HepG2 (cell line): ENCODE results near the gene ELL. TPM values are rescaled to one million over a fixed set of nuclear protein-coding genes. Genes with fewer than 3 reads are reported as not detected.

Source experiments
- DNMT1 ChIP-seq: sonication (generic); formaldehyde crosslinking; IDR thresholded peaks from 2 replicates; pipeline ENCODE4 v1.5.1; 2020; ENCODE audit warnings: mild to moderate bottlenecking, missing genetic modification reagents
- MXD4 ChIP-seq: IDR thresholded peaks from 2 replicates; pipeline ENCODE4 v1.6.1; 2016; ENCODE audit warnings: mild to moderate bottlenecking, missing biosample characterization, missing genetic modification reagents
- RBFOX2 ChIP-seq: fragments of 200-400 bp; formaldehyde crosslinking; IDR thresholded peaks from 2 replicates; pipeline ENCODE4 v1.6.1; 2017; ENCODE audit warnings: low read depth, mild to moderate bottlenecking, low read length
- RCOR2 ChIP-seq: IDR thresholded peaks from 2 replicates; pipeline ENCODE4 v1.6.1; 2016; ENCODE audit warnings: missing biosample characterization, missing genetic modification reagents
- SMARCE1 ChIP-seq: fragments of 450-650 bp; IDR thresholded peaks from 2 replicates; pipeline ENCODE4 v1.6.1; 2017; ENCODE audit warnings: borderline replicate concordance
- SOX5 ChIP-seq: IDR thresholded peaks from 2 replicates; pipeline ENCODE4 v1.6.1; 2016; ENCODE audit warnings: borderline replicate concordance
- TAF15 ChIP-seq: fragments of 200-400 bp; formaldehyde crosslinking; IDR thresholded peaks from one replicate; pipeline ENCODE4 v1.6.1; 2018; ENCODE audit warnings: mild to moderate bottlenecking, low read depth, low read length; ENCODE audit not compliant: poor library complexity, severe bottlenecking
- THAP11 ChIP-seq: IDR thresholded peaks from 2 replicates; pipeline ENCODE4 v1.6.1; 2016; ENCODE audit warnings: missing biosample characterization, missing genetic modification reagents
- TOE1 ChIP-seq: sonication (generic); formaldehyde crosslinking; IDR thresholded peaks from 2 replicates; pipeline ENCODE4 v1.4.0; 2020; ENCODE audit warnings: mild to moderate bottlenecking, missing genetic modification reagents
- YEATS4 ChIP-seq: sonication (generic); formaldehyde crosslinking; IDR thresholded peaks from 2 replicates; pipeline ENCODE4 v1.4.0; 2020; ENCODE audit warnings: missing genetic modification reagents, borderline replicate concordance
- ZHX2 ChIP-seq, 2 experiments: sonication (generic) in 1 of 2; formaldehyde crosslinking in 1 of 2; IDR thresholded peaks; 2 replicates each; pipeline versions ENCODE4 v1.6.1 to v1.9.0; 2014 to 2022; ENCODE audit warnings: antibody characterized with exemption in 1 of 2, borderline replicate concordance in 1 of 2, inconsistent platforms in 1 of 2, low read depth in 1 of 2, missing genetic modification reagents in 1 of 2
- ZNF292 ChIP-seq: sonication (generic); formaldehyde crosslinking; IDR thresholded peaks from 2 replicates; pipeline ENCODE4 v1.8.1; 2022; ENCODE audit warnings: mild to moderate bottlenecking, low read depth, missing genetic modification reagents, borderline replicate concordance
- ZNF337 ChIP-seq: sonication (generic); formaldehyde crosslinking; IDR thresholded peaks from 2 replicates; pipeline ENCODE4 v1.5.1; 2020; ENCODE audit warnings: missing genetic modification reagents, low read depth, mild to moderate bottlenecking, borderline replicate concordance
- ZNF430 ChIP-seq: sonication (generic); formaldehyde crosslinking; IDR thresholded peaks from 2 replicates; pipeline ENCODE4 v1.9.0; 2021; ENCODE audit warnings: mild to moderate bottlenecking, missing genetic modification reagents
- ZNF44 ChIP-seq: sonication (generic); formaldehyde crosslinking; IDR thresholded peaks from 2 replicates; pipeline ENCODE4 v1.5.1; 2020; ENCODE audit warnings: mild to moderate bottlenecking, missing genetic modification reagents
- ZNF562 ChIP-seq: sonication (generic); formaldehyde crosslinking; IDR thresholded peaks from 2 replicates; pipeline ENCODE4 v1.8.0; 2022; ENCODE audit warnings: missing genetic modification reagents, borderline replicate concordance
- ZNF598 ChIP-seq: sonication (generic); formaldehyde crosslinking; IDR thresholded peaks from 2 replicates; pipeline ENCODE4 v1.5.1; 2020; ENCODE audit warnings: mild to moderate bottlenecking, missing genetic modification reagents, borderline replicate concordance
- ZNF687 ChIP-seq: sonication (generic); formaldehyde crosslinking; IDR thresholded peaks from 2 replicates; pipeline ENCODE4 v1.5.1; 2020; ENCODE audit warnings: mild to moderate bottlenecking, missing genetic modification reagents, moderate library complexity
- polyA plus RNA-seq, 8 experiments: library from polyadenylated mRNA; depleted of rRNA in 3 of 8; stranded (reverse) in 7 of 8; unstranded in 1 of 8; fragments of >200 nt; fragmentation: Illumina TruSeq in 4 of 8; extraction: Trizol in 4 of 8; gene quantifications; 2 replicates each; pipeline versions ENCODE4 v1.2.1 to v1.2.3, GENCODE V29; 2011 to 2016; ENCODE audit warnings: low read depth in 4 of 8, missing spikeins in 1 of 8, mixed read lengths in 1 of 8; ENCODE audit not compliant: insufficient read depth in 1 of 8
- total RNA-seq, 5 experiments: library from RNA; depleted of rRNA; stranded (reverse); fragments of >200 nt; fragmentation: Illumina TruSeq; extraction: Trizol; gene quantifications; 2 replicates each; pipeline ENCODE4 v1.2.3, GENCODE V29; 2016; ENCODE audit warnings: low read depth in 1 of 5
- TF ChIP-seq, protein P1 (sequence below): sonication (generic); formaldehyde crosslinking; conservative IDR thresholded peaks from 2 replicates; pipeline ENCODE4 v1.8.0; 2022; ENCODE audit warnings: low read depth, missing genetic modification reagents

Gene ELL
- total and polyA plus RNA-seq, 2 of the 13 experiments (the other 11 are each of a cell fraction or from before 2014, with no cell fraction given): 3.7 to 5.4 TPM

DNA sequence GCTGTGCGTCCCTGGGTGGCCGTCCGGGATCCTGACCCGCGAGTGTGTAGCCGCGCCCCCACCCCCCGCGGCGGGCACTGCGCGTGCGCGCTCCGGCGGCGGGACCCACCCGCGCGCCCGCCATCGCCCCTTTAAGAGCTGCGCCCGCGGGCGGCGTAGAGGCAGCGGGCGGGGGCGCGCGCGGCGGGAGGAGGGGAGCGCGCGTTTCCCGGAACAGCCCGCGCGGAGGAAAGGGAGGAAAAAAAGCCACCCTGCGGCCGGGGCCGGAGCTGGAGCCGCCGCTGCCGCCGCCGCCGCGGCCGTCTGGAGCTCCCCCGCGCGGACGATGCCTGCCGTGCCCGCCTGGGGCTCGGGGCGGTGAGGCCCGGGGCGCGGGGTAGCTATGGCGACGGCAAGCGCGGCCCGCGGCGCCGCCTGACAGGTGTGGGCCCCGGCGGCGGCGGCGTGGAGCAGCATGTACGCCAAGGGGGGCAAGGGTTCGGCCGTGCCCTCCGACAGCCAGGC is 102.6 kb downstream of the ELL start, which contains the start of gene SSBP4 (continued):
- TF ChIP-seq, protein P1, sequence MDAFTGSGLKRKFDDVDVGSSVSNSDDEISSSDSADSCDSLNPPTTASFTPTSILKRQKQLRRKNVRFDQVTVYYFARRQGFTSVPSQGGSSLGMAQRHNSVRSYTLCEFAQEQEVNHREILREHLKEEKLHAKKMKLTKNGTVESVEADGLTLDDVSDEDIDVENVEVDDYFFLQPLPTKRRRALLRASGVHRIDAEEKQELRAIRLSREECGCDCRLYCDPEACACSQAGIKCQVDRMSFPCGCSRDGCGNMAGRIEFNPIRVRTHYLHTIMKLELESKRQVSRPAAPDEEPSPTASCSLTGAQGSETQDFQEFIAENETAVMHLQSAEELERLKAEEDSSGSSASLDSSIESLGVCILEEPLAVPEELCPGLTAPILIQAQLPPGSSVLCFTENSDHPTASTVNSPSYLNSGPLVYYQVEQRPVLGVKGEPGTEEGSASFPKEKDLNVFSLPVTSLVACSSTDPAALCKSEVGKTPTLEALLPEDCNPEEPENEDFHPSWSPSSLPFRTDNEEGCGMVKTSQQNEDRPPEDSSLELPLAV: no peak
- TF ChIP-seq THAP11 (CRISPR knock-in tag): peak; percentile 57
- no peak for TF ChIP-seq MXD4 (CRISPR knock-in tag)
- no peak for TF ChIP-seq ZNF292 (CRISPR knock-in tag)
- no peak for TF ChIP-seq ZNF430 (CRISPR knock-in tag)
- no peak for TF ChIP-seq ZNF598 (CRISPR knock-in tag)
- 0 out of 2 replicates have a peak, but pooled peaks have one; percentile 19 for TF ChIP-seq ZNF687 (CRISPR knock-in tag)
- no peak for TF ChIP-seq SOX5 (CRISPR knock-in tag)
- TF ChIP-seq SMARCE1: no peak
- peak; percentile 36 for TF ChIP-seq TAF15
- no peak; the same call in 1 of the 2 replicates for TF ChIP-seq DNMT1 (CRISPR knock-in tag)
- no peak for TF ChIP-seq TOE1
- no peak for TF ChIP-seq ZNF44 (CRISPR knock-in tag)
- TF ChIP-seq YEATS4: no peak
- TF ChIP-seq RBFOX2: peak; percentile 60; the same call in 1 of the 2 replicates
- no peak for TF ChIP-seq ZHX2 (IDR thresholded peaks at IDR 0.05; ENCODE audit: low read depth)
- TF ChIP-seq ZHX2 (CRISPR knock-in tag; IDR thresholded peaks at IDR 0.05; ENCODE audit: borderline replicate concordance): no peak
- TF ChIP-seq RCOR2 (CRISPR knock-in tag): no peak
- TF ChIP-seq ZNF337: no peak
- no peak for TF ChIP-seq ZNF562 (CRISPR knock-in tag)
